GM12878 (cell line): ENCODE measurements around the gene NPAS3. TPM values are rescaled to one million over a fixed set of nuclear protein-coding genes. Genes with fewer than 3 reads are reported as not detected.

Experiments used
- ATAC-seq: fragments of 200-7000 bp; cut with Tn5 transposase; 3 replicates; pipeline ENCODE4 v1.9.1; 2020; ENCODE audit warnings: mild to moderate bottlenecking, moderate library complexity
- BruUV-seq: library from RNA; stranded (reverse); fragments of 400-500 nt; replicated peaks from 2 replicates; lab custom pipeline; 2021; lab: Mats Ljungman, UMichigan
- CTCF ChIA-PET: fragments of 300-600 bp; sonication (Branson Sonifier 250); formaldehyde crosslinking; extraction: SDS; loops from one replicate; lab custom pipeline; 2021; ENCODE audit warnings: inconsistent platforms; lab: Yijun Ruan, JAX
- POLR2A ChIA-PET: fragments of 350-600 bp; formaldehyde crosslinking; extraction: SDS; loops from one replicate; lab custom pipeline; 2021; ENCODE audit warnings: inconsistent platforms; lab: Charles Lee
- RAD21 ChIA-PET: fragments of 300-600 bp; sonication (Branson Sonifier 250); formaldehyde crosslinking; loops from one replicate; lab custom pipeline; 2023; ENCODE audit warnings: antibody characterized with exemption; ENCODE audit not compliant: unreplicated experiment; lab: Charles Lee
- SMC1A ChIA-PET: fragments of 300-600 bp; sonication (Branson Sonifier 250); formaldehyde crosslinking; loops from one replicate; lab custom pipeline; 2023; ENCODE audit not compliant: unreplicated experiment, uncharacterized antibody; lab: Charles Lee
- DNase-seq: peaks from one replicate; pipeline ENCODE4 v3.0.0-alpha.2; 2011; ENCODE audit warnings: low read depth, low spot score
- FAIRE-seq: peaks from 3 replicates; lab custom pipeline; 2011; peaks lifted over from hg19 to GRCh38; lab: Jason Lieb, UNC
- H2AFZ ChIP-seq: 2 replicates; pipeline ENCODE4 v1.6.0; 2011; ENCODE audit warnings: low read depth, low read length, control low read depth; ENCODE audit not compliant: control insufficient read depth
- H3K27ac ChIP-seq: 2 replicates; pipeline ENCODE4 v1.5.1; 2011; ENCODE audit warnings: control low read depth; ENCODE audit not compliant: control insufficient read depth, insufficient read depth
- H3K27me3 ChIP-seq, 2 experiments: replicated peaks in 1 of 2; 2 replicates each; pipeline versions ENCODE4 v1.6.0 to v1.6.1; 2011; ENCODE audit warnings: low read length in 1 of 2; ENCODE audit not compliant: control insufficient read depth in 2 of 2, insufficient read depth in 2 of 2
- H3K36me3 ChIP-seq, 2 experiments: 2 replicates each; pipeline ENCODE4 v1.5.1; 2011; ENCODE audit warnings: low read length in 1 of 2; ENCODE audit not compliant: control insufficient read depth in 2 of 2, insufficient read depth in 2 of 2
- H3K4me1 ChIP-seq: 2 replicates; pipeline ENCODE4 v1.6.1; 2011; ENCODE audit warnings: mild to moderate bottlenecking, low read length, moderate library complexity, mixed read lengths; ENCODE audit not compliant: control insufficient read depth, insufficient read depth
- H3K4me2 ChIP-seq: 2 replicates; pipeline ENCODE4 v1.6.0; 2011; ENCODE audit warnings: control low read depth; ENCODE audit not compliant: control insufficient read depth, insufficient read depth
- H3K4me3 ChIP-seq: fragments of 200-600 bp; sonication (generic); 2 replicates; pipeline ENCODE4 v1.5.1; 2016
- H3K79me2 ChIP-seq: 2 replicates; pipeline ENCODE4 v1.6.0; 2011; ENCODE audit warnings: low read length; ENCODE audit not compliant: control insufficient read depth, insufficient read depth
- H3K9ac ChIP-seq: 2 replicates; pipeline ENCODE4 v1.8.0; 2011; ENCODE audit warnings: low read length, control low read depth, mixed read lengths; ENCODE audit not compliant: control insufficient read depth, insufficient read depth
- H3K9me3 ChIP-seq: replicated peaks from 3 replicates; pipeline ENCODE4 v1.5.1; 2011; ENCODE audit warnings: mild to moderate bottlenecking, low read length; ENCODE audit not compliant: control insufficient read depth, insufficient read depth
- H4K20me1 ChIP-seq: 2 replicates; pipeline ENCODE4 v1.6.0; 2011; ENCODE audit not compliant: control insufficient read depth, insufficient read depth
- CREM ChIP-seq: IDR thresholded peaks from 2 replicates; pipeline ENCODE4 v1.6.1; 2014; ENCODE audit warnings: antibody characterized with exemption, low read depth
- HDAC2 ChIP-seq: fragments of 200-600 bp; sonication (generic); IDR thresholded peaks from 2 replicates; pipeline ENCODE4 v1.6.1; 2017
- NFYA ChIP-seq: IDR thresholded peaks from 2 replicates; pipeline ENCODE4 v1.6.1; 2011; ENCODE audit warnings: low read depth, mild to moderate bottlenecking, low read length, improper control_type of control experiment, borderline replicate concordance
- NR2F1 ChIP-seq: fragments of 450-650 bp; conservative IDR thresholded peaks from 2 replicates; pipeline ENCODE4 v1.6.1; 2017; ENCODE audit warnings: mild to moderate bottlenecking
- NRF1 ChIP-seq: conservative IDR thresholded peaks from 2 replicates; pipeline ENCODE4 v1.6.1; 2011; ENCODE audit warnings: mild to moderate bottlenecking, low read depth, low read length, improper control_type of control experiment
- RFX5 ChIP-seq: IDR thresholded peaks from 2 replicates; pipeline ENCODE4 v1.6.1; 2011; ENCODE audit warnings: low read depth, low read length, improper control_type of control experiment
- WGBS: methylation state at CpG from one replicate; pipeline ENCODE4 v1.1.6; 2016; ENCODE audit warnings: low lambda C conversion rate; ENCODE audit not compliant: insufficient replicate concordance, insufficient coverage; ENCODE audit errors: missing lambda C conversion rate; 5-methylcytosine and 5-hydroxymethylcytosine counted together
- in situ Hi-C: fragments of 300-500 bp; cut with MboI; formaldehyde crosslinking; loops from 9 replicates; pipeline ENCODE4 v1.14.3; 2018; ENCODE audit warnings: mixed read lengths
- intact Hi-C: fragments of 100-400 bp; cut with micrococcal nuclease; formaldehyde crosslinking; loops from one replicate; pipeline ENCODE4 v1.14.2; 2022; ENCODE audit not compliant: unreplicated experiment
- polyA plus RNA-seq, 11 experiments: library from polyadenylated mRNA; depleted of rRNA in 4 of 11; unstranded in 6 of 11; stranded (reverse) in 5 of 11; fragments of >200 nt; fragmentation: Nextera tagmentation in 4 of 11; fragmentation: Illumina TruSeq in 1 of 11; extraction: Ambion mirVana in 4 of 11; extraction: Trizol in 1 of 11; gene quantifications; 1 replicate in 1 of 11; 2 replicates in 10 of 11; pipeline versions ENCODE4 v1.2.1 to v1.2.3, GENCODE V29; 2011 to 2016; ENCODE audit warnings: inconsistent platforms in 2 of 11, missing spikeins in 2 of 11, low read depth in 1 of 11
- total RNA-seq, 4 experiments: library from RNA; depleted of rRNA in 3 of 4; stranded (reverse); fragments of >200 nt in 3 of 4; fragmentation: Illumina TruSeq in 1 of 4; extraction: Trizol in 1 of 4; gene quantifications; 2 replicates each; pipeline versions ENCODE4 v1.2.1 to v1.2.3, GENCODE V29; 2013 to 2021
- TF ChIP-seq, protein P1 (sequence below): IDR thresholded peaks from 2 replicates; pipeline ENCODE4 v1.6.1; 2011; ENCODE audit warnings: borderline replicate concordance, low read depth, mild to moderate bottlenecking, moderate library complexity, mixed read lengths, low read length; ENCODE audit not compliant: insufficient read depth; ENCODE audit errors: extremely low read length
- TF ChIP-seq, protein P2 (sequence below): fragments of 450-650 bp; IDR thresholded peaks from 2 replicates; pipeline ENCODE4 v1.6.1; 2018; ENCODE audit warnings: mild to moderate bottlenecking, low read depth, moderate library complexity; ENCODE audit not compliant: partially characterized antibody

The NPAS3 gene
- total and polyA plus RNA-seq, 10 of the 15 experiments (the other 5 are each of a cell fraction or from before 2014, with no cell fraction given): under 0.01 to 2.7 (median 0.03) TPM; not detected in 6

DNA sequence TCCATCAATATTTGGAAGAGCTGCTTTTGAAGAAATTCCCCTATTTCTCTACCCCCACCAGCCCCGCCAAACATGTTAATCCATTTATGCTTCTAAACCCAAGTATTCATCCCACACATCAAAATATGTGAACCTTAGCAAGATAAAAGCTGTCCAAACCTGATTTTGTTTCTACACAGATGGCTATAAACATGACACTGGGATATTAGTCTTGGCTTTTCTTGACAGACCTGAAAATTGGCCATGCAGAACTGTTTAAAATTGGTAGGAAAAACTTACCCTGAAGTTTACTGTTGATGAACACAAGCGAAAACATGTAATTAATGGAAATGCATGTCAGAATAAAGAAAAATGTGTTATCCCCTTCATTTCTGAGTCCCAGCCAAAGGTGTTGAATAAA, 642.2 kb downstream of the NPAS3 start:
- no TSS peak for BruUV-seq
- intact Hi-C loops: no loop called here
- H3K36me3 ChIP-seq: no peaks in the 10 kb centered on the region
- TF ChIP-seq CREM (no peak), NR2F1 (no peak), HDAC2 (no peak), NFYA (no peak), NRF1 (no peak), RFX5 (no peak)
- TF ChIP-seq, protein P1, sequence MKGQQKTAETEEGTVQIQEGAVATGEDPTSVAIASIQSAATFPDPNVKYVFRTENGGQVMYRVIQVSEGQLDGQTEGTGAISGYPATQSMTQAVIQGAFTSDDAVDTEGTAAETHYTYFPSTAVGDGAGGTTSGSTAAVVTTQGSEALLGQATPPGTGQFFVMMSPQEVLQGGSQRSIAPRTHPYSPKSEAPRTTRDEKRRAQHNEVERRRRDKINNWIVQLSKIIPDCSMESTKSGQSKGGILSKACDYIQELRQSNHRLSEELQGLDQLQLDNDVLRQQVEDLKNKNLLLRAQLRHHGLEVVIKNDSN: no peak
- TF ChIP-seq, protein P2, sequence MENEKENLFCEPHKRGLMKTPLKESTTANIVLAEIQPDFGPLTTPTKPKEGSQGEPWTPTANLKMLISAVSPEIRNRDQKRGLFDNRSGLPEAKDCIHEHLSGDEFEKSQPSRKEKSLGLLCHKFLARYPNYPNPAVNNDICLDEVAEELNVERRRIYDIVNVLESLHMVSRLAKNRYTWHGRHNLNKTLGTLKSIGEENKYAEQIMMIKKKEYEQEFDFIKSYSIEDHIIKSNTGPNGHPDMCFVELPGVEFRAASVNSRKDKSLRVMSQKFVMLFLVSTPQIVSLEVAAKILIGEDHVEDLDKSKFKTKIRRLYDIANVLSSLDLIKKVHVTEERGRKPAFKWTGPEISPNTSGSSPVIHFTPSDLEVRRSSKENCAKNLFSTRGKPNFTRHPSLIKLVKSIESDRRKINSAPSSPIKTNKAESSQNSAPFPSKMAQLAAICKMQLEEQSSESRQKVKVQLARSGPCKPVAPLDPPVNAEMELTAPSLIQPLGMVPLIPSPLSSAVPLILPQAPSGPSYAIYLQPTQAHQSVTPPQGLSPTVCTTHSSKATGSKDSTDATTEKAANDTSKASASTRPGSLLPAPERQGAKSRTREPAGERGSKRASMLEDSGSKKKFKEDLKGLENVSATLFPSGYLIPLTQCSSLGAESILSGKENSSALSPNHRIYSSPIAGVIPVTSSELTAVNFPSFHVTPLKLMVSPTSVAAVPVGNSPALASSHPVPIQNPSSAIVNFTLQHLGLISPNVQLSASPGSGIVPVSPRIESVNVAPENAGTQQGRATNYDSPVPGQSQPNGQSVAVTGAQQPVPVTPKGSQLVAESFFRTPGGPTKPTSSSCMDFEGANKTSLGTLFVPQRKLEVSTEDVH: no peak
- TF ChIP-seq, all 136 proteins: peak for 0
- H3K4me1 ChIP-seq: no peaks in the 10 kb centered on the region
- 37% methylated on average over 2 of the region's 2 CpGs for WGBS
- ChIA-PET CTCF (interaction anchor here (0.9 to 1.5 kb wide), 4 partner anchors 18 to 48 kb away, joined by 3 read pairs; no protein-coding TSS in a partner anchor), POLR2A (interaction anchor here (0.5 to 1.2 kb wide), 3 partner anchors 17 to 248 kb away, joined by 3 read pairs; no protein-coding TSS in a partner anchor), SMC1A (interaction anchor here (0.9 to 9.5 kb wide), 11 partner anchors 9 to 92 kb away, joined by 3 to 93 read pairs (median 5); no protein-coding TSS in a partner anchor), RAD21 (interaction anchor here (0.7 to 1.7 kb wide), 9 partner anchors 10 to 100 kb away, joined by 3 to 6 read pairs (median 4); no protein-coding TSS in a partner anchor)
- DNase-seq: no peak
- H3K4me2 ChIP-seq: no peak overlapping the region
- H3K79me2 ChIP-seq: no peaks in the 10 kb centered on the region
- H3K9me3 ChIP-seq: no peaks in the 10 kb centered on the region
- FAIRE-seq: no peak
- H3K4me3 ChIP-seq: no peak overlapping the region
- no peak overlapping the region for H3K9ac ChIP-seq
- no peak overlapping the region for H3K27ac ChIP-seq
- in situ Hi-C loops: no loop called here
- H3K27me3 ChIP-seq: no peaks in the 10 kb centered on the region
- ATAC-seq: no peak
- no peak overlapping the region for H2AFZ ChIP-seq
- no peaks in the 10 kb centered on the region for H4K20me1 ChIP-seq
